Left ventricle myocardium inferior (tissue), 1 donor: Measurements from ENCODE around the gene PTPRN2. TPM values are rescaled to one million over a fixed set of nuclear protein-coding genes. Genes with fewer than 3 reads are reported as not detected.

Experiments used
- DNase-seq: peaks from one replicate; pipeline ENCODE4 v3.0.0-alpha.2; 2020
- H3K27ac ChIP-seq: fragments of 200-600 bp; replicated peaks from 2 replicates; pipeline ENCODE4 v1.8.0; 2021
- H3K27me3 ChIP-seq: fragments of 200-600 bp; 2 replicates; pipeline ENCODE4 v1.8.0; 2021; ENCODE audit warnings: low read depth
- H3K36me3 ChIP-seq: fragments of 200-600 bp; 2 replicates; pipeline ENCODE4 v1.8.0; 2021
- H3K4me1 ChIP-seq: fragments of 200-600 bp; 2 replicates; pipeline ENCODE4 v1.8.0; 2021
- H3K4me3 ChIP-seq: fragments of 200-600 bp; 2 replicates; pipeline ENCODE4 v1.8.0; 2021; ENCODE audit warnings: mild to moderate bottlenecking, moderate library complexity
- H3K9me3 ChIP-seq: fragments of 200-600 bp; replicated peaks from 2 replicates; pipeline ENCODE4 v1.8.0; 2021
- CTCF ChIP-seq: fragments of 200-600 bp; IDR thresholded peaks from 2 replicates; pipeline ENCODE4 v1.8.0; 2021; ENCODE audit warnings: antibody characterized with exemption, mild to moderate bottlenecking, borderline replicate concordance
- intact Hi-C: fragments of 100-400 bp; cut with micrococcal nuclease; formaldehyde crosslinking; loops from one replicate; pipeline ENCODE4 v1.11.0; 2022
- total RNA-seq: library from RNA; stranded (reverse); fragmentation: NEBNext Ultra II Directional; extraction: Animal tissue kit (Norgen Biotek cat#: 25700); gene quantifications from one replicate; pipeline ENCODE4 v1.2.1, GENCODE V29; 2021
- donor health status: DM: no; HTN: yes; CAD: no; lungs with severe emphysema.

Gene PTPRN2
- total RNA-seq, 1 donor from 2014 or later: 1.3 TPM

- no peak for TF ChIP-seq CTCF
- Histone ChIP-seq H3K27me3 (peaks cover 77% of the 10 kb centered on the region), H3K9me3 (no peaks in the 10 kb centered on the region), H3K27ac (no peak overlapping the region), H3K36me3 (no peaks in the 10 kb centered on the region), H3K4me1 (no peaks in the 10 kb centered on the region), H3K4me3 (no peak overlapping the region)
- DNase-seq: no peak
- intact Hi-C loops: no loop called here
Observed at GRCh38 chr7:158391541-158391940, 196.1 kb downstream of the PTPRN2 start.

DNA sequence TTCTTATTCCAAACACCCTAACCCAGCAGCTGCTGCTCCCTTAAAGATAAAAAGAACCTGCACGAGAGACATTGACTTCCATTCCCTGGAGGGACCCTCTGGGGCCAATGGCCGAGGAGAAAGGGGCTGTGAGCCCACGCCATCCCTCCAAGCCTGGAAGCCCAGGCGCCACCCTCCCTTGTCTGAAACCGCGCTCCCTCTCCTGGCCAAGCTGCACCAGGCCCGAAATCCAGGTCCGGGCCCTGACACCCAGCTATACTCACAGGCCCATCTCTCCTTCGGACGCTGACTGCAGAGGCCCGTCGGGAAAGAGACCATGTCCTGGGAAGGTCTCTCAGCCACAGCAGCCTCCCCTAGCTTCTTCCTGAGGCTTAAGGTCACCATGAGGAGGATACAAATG lies 196.5 kb downstream of the PTPRN2 start:
- no peak for TF ChIP-seq CTCF

DNA sequence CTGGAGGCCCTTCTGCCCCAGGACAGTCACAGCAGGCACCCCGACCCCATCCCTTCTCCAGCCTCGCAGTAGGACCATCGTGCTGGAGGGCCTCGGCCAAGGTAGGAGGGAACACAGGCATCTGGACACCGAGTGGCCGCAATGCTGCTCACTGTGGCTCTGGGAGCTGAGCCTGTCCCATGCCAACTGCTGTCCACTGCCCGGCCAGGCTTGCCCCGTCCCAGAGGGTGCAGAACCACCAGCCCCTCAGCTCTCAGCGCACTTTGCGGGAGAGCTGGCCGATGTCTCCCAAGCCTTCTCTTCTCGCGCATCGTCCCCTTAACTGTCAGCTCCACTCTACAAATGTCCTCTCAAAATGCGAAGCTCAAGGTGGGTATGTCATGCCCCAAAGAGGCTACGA lies 197.2 kb downstream of the PTPRN2 start:
- Histone ChIP-seq H3K36me3 (no peaks in the 10 kb centered on the region), H3K4me3 (no peak overlapping the region), H3K27me3 (peaks cover 83% of the 10 kb centered on the region), H3K4me1 (no peaks in the 10 kb centered on the region), H3K9me3 (no peaks in the 10 kb centered on the region), H3K27ac (no peak overlapping the region)
- intact Hi-C loops: no loop called here
- no peak for DNase-seq
- TF ChIP-seq CTCF: no peak

More for the DNA sequence above, 196.5 kb downstream of the PTPRN2 start:
- no peak overlapping the region for H3K4me3 ChIP-seq
- H3K9me3 ChIP-seq: no peaks in the 10 kb centered on the region
- H3K27me3 ChIP-seq: peaks cover 80% of the 10 kb centered on the region
- H3K36me3 ChIP-seq: no peaks in the 10 kb centered on the region
- DNase-seq: no peak
- H3K27ac ChIP-seq: no peak overlapping the region
- no peaks in the 10 kb centered on the region for H3K4me1 ChIP-seq
- intact Hi-C loops: no loop called here

DNA sequence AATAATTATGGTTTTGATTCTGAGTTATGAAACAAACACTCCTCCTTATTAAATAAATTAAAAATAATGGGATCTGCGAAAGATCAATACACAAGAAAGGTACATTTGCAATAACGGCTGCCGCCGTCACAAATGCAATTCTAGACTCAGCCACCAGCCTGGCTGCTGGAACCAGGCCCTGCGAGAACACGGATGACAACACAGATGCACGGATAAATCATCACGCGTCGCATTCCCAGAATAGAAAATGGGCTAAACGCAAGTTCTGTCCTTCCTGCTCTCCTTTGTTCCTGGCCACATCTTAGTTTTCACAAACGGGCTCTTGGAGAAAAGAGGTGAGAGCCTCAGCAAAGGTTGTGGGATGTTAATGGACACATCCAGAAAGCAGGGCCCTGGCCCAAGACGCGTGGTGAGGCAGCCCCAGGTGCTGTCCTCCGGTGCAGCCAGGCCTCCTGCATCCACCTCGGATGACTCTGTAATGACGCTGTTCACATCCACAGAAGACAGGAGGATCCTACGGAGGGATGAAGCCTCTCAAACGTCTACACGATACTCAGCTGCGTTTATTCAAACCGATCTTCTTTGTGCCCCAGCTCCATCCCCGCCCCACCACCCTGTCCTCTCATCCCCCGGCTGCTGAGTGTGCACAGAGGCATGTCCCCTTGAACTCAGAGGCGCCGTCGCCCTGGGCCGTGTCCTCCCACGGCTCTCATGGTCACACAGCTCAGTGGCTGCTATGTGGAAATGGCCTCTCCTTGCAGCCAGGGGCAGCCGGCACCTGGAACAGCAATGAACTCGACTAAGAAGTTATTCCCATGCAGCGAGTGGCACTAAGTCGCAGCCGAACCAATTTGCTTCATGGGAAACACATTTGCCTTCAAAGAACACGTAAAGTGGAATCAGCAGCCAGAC lies 197.9 kb downstream of the PTPRN2 start:
- no peaks in the 10 kb centered on the region for H3K36me3 ChIP-seq
- no peaks in the 10 kb centered on the region for H3K9me3 ChIP-seq
- no peak overlapping the region for H3K27ac ChIP-seq
- no peak for DNase-seq
- intact Hi-C loops: no loop called here
- H3K4me1 ChIP-seq: no peaks in the 10 kb centered on the region
- no peak overlapping the region for H3K4me3 ChIP-seq
- H3K27me3 ChIP-seq: peaks cover 87% of the 10 kb centered on the region
- TF ChIP-seq CTCF: no peak

GRCh38 chr7:158388928-158389327 lies 198.7 kb downstream of the PTPRN2 start:
- Histone ChIP-seq H3K4me1 (no peaks in the 10 kb centered on the region), H3K9me3 (no peaks in the 10 kb centered on the region), H3K27ac (no peak overlapping the region), H3K36me3 (no peaks in the 10 kb centered on the region), H3K27me3 (peaks cover 89% of the 10 kb centered on the region), H3K4me3 (no peak overlapping the region)
- intact Hi-C loops: no loop called here
- DNase-seq: no peak
- no peak for TF ChIP-seq CTCF
